ENCODE measurements around the gene TMEM258.

The TMEM258 gene

GRCh38 chr11:61792310-61793082 is at the start of gene TMEM258, which contains the start of gene FEN1:
TSS of gene TMEM258 (minus strand) at chr11:61792599. CDS start at chr11:61792558, 41 bp downstream.
TSS of gene FEN1 (plus strand) at chr11:61792911. CDS start at chr11:61795362, 2,451 bp downstream.
- DNase-seq = peak; percentile 92

- no peak for DNase-seq
Observed at GRCh38 chr11:61841636-61842527, 49.5 kb upstream of the TMEM258 start.

- no peak for DNase-seq
Observed at GRCh38 chr11:61840371-61840770, 48.0 kb upstream of the TMEM258 start.

- no peak for DNase-seq
Observed at GRCh38 chr11:61839742-61840141, 47.3 kb upstream of the TMEM258 start.

GRCh38 chr11:61838921-61839320 is 46.5 kb upstream of the TMEM258 start:
- DNase-seq = no peak

- no peak for DNase-seq
Observed at GRCh38 chr11:61838501-61838900, 46.1 kb upstream of the TMEM258 start.

- DNase-seq = no peak
Observed at GRCh38 chr11:61837411-61838005, 45.1 kb upstream of the TMEM258 start.

- no peak for DNase-seq
Observed at GRCh38 chr11:61836193-61836592, 43.8 kb upstream of the TMEM258 start.

- DNase-seq = peak; percentile 64
Observed at GRCh38 chr11:61834278-61835048, 42.1 kb upstream of the TMEM258 start.

GRCh38 chr11:61833926-61834277 is 41.5 kb upstream of the TMEM258 start:
- no peak for DNase-seq

- DNase-seq = no peak
Observed at GRCh38 chr11:61833471-61833870, 41.1 kb upstream of the TMEM258 start.

GRCh38 chr11:61832754-61833153 is 40.4 kb upstream of the TMEM258 start:
- no peak for DNase-seq

- no peak for DNase-seq
Observed at GRCh38 chr11:61832207-61832606, 39.8 kb upstream of the TMEM258 start.

- DNase-seq = no peak
Observed at GRCh38 chr11:61830237-61831105, 38.1 kb upstream of the TMEM258 start.

GRCh38 chr11:61829806-61830205 is 37.4 kb upstream of the TMEM258 start:
- no peak for DNase-seq

GRCh38 chr11:61828629-61829407 is 36.4 kb upstream of the TMEM258 start:
- DNase-seq = peak; percentile 66

- DNase-seq = no peak
Observed at GRCh38 chr11:61828379-61828628, 35.9 kb upstream of the TMEM258 start.

GRCh38 chr11:61827571-61828378 is 35.4 kb upstream of the TMEM258 start, which contains the start of gene FADS2:
TSS of gene FADS2 (plus strand) at chr11:61828300. CDS start at chr11:61828391, 91 bp downstream.
- peak; percentile 86 for DNase-seq

GRCh38 chr11:61826930-61827570 is 34.7 kb upstream of the TMEM258 start:
- no peak for DNase-seq

- no peak for DNase-seq
Observed at GRCh38 chr11:61820174-61820573, 27.8 kb upstream of the TMEM258 start.

Data from stimulated activated CD8-positive, alpha-beta memory T cell treated with anti-CD3 and anti-CD28 coated beads, Interleukin-4, amount 100 ng/mL, for 48 hours (primary cell).